Measurements from ENCODE around the gene RTL5.

RTL5 gene

DNA sequence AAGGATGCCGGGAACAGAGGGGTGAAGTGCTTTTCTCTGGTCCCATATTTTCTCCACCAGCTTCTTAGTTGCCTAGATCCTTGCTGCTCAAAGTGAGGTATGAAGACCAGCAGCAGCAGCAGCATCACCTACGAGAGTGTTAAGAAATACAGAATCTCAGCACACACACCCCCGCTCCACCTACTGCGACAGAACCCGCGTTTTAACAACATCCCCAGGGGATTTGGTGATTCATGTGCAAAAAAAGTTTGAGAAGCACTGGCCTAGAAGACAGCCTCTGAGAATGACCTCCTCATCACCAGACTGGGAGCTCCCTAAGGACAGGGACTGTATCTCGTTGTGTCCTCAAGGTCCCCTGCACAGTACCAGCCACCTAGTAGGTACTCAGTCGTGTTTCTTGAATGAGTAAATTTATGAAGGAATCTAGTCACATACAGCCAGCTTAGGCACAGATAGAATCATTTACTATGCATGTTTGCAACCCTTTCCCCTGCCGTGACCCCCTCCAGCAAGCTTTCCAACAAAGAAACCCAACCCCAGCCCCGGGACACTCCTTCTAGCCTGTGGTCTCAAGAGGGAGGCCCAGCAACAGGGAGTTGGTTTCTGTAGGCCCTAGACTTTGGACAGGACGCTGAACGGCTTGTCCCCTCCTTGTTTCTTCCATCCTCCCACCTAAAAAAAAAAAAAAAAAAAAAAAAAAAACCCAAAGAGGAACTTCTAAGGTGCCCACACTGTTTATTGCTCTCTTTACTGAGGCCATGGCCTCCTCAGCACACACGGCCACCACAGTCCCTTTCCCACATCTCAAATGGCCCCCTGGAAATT, 21.5 kb downstream of the RTL5 start:
- no peak for FAIRE-seq
- TF ChIP-seq POLR2A (IDR thresholded peaks at IDR 0.05; ENCODE audit: low read depth, low read length): no peak
- DNase-seq (ENCODE audit: insufficient read length, low spot score): no peak

DNA sequence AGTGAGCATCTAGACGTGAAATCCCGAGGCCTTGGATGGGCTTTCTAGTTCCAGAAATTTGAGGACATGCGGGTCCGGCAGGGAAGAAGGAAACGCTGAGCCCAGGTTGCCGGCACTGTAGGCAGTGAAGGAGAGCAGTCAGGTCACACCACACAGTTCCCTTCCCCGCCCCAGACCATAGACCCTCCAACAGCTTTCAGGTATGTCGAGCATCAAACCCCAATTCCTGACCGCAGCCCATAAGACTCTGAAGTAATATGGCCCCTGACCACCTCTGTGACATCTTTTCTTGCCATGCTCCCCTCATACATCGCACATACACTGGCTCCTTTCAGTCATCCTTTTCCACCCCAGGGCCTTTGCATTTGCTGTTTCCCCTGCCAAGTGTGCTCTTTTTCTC, 23.0 kb downstream of the RTL5 start:
- DNase-seq (ENCODE audit: insufficient read length, low spot score) (no peak), FAIRE-seq (no peak)
- no peak for TF ChIP-seq POLR2A (IDR thresholded peaks at IDR 0.05; ENCODE audit: low read depth, low read length)

DNA sequence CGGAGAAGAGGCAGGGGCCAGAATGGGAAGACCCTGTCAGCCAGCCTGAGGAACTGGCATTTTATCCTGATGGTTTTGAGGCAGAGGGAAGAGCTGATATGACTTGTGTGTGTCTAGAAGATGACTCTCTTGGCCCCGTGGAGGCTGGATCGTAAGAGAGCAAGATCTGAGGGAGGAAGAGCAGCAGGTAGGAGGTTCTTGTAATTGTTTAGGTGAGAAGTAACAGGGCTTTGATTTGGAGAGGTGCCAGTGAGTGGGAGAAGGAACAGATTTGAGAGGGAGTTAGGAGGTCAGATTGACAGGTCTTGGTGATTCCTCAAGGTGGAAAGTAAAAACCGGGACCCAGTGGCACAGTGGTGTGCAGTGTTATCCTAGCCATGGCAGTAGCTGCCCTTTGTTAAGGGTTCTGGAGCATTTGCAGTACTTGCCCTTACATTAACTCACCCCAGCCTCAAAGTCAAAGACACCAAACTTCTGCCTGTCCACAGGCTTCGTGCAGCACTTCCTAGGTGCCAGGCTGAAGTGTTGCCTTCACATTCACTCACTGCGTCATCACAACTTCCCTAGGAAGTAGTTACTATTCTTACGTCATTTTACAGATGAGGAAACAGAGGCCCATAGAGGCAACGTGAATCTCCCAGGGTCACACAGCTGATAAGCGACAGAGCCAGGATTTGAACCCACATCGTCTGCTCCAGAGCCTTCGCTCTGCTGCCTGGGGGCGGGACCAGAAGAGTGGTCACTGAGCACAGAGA, 23.7 kb downstream of the RTL5 start:
- FAIRE-seq: no peak
- TF ChIP-seq POLR2A (IDR thresholded peaks at IDR 0.05; ENCODE audit: low read depth, low read length): no peak
- DNase-seq (ENCODE audit: insufficient read length, low spot score): no peak

DNA sequence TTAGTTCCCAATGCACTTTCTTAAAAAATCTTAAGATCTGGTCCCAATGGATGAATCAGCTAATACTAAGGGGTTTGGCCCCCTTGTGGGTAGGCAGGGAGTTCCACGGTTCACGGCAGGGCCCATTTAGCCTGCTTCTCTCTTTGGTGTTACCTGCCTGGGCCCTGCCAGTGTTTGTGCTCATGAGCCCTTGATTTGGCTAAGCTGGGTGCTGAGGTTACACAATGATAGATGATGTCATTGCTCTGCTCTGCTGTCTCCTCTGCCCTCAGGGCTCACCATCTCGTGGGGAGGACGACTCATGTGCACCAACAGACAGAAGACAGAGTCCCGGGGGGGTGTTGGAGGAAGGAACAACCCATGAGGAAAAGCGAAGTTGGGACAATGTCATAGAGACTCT, 24.4 kb downstream of the RTL5 start:
- FAIRE-seq (no peak), DNase-seq (ENCODE audit: insufficient read length, low spot score) (no peak)
- TF ChIP-seq POLR2A (IDR thresholded peaks at IDR 0.05; ENCODE audit: low read depth, low read length): no peak

DNA sequence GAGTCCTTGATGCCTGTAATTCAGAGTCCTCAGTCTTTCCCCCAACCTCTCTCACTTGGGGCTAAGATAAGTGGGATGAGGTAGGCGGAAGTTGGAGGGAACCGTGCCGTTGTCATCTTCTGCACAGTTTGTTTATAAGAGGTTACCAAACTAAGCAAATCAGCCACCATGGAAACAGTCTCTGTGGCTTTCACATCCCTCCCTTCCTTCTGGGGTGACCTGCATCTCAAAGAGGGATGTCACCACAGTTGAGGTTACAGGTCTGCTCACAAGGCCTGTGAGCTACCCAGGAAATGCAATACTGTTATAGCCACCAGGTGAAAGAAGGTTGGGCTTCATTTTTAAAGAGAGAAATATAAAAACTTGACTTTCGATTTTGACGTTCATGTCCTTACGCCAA, 26.3 kb downstream of the RTL5 start:
- FAIRE-seq: no peak
- TF ChIP-seq POLR2A (IDR thresholded peaks at IDR 0.05; ENCODE audit: low read depth, low read length): no peak
- DNase-seq (ENCODE audit: insufficient read length, low spot score): no peak

DNA sequence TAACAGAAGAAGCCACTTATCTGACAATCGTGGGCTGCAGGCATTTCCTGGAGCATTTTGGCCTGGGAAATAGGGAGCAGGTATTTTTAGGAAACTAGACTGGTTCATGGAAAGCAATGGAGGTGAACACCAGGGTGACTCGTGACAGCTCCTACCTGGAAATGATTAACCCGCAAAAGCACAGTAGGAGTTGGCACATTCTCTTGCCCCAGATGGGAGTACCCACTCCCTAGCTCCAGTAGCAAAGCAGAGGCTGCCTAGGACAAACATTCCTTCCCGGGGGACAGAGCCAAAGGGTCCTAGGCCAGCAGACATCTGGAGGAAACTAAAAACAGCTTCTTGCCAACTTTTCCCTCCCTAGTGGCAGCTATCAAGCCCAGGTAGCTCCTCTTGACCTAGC, 29.0 kb downstream of the RTL5 start:
- no peak for DNase-seq (ENCODE audit: insufficient read length, low spot score)
- no peak for FAIRE-seq
- no peak for TF ChIP-seq POLR2A (IDR thresholded peaks at IDR 0.05; ENCODE audit: low read depth, low read length)

DNA sequence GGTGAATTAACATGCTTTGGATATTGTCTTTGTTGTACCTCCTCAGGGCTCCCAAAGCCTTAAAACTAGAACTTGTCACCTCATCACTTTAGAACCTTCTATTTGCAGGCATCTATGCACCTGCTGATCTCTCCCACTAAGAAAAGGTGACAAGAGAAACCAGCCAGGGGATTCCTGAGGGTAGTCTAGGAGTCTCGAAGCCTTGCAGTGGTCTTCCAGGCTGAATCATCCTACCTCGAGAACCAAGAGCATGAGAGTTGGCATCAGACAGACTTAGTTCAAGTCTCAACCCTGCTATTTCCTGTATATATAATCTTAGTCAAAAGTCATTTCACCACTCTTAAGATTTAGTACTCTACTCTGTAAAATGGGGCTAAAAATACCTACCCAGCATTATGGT, 29.6 kb downstream of the RTL5 start:
- FAIRE-seq: no peak
- TF ChIP-seq POLR2A (IDR thresholded peaks at IDR 0.05; ENCODE audit: low read depth, low read length): no peak
- DNase-seq (ENCODE audit: insufficient read length, low spot score): no peak

DNA sequence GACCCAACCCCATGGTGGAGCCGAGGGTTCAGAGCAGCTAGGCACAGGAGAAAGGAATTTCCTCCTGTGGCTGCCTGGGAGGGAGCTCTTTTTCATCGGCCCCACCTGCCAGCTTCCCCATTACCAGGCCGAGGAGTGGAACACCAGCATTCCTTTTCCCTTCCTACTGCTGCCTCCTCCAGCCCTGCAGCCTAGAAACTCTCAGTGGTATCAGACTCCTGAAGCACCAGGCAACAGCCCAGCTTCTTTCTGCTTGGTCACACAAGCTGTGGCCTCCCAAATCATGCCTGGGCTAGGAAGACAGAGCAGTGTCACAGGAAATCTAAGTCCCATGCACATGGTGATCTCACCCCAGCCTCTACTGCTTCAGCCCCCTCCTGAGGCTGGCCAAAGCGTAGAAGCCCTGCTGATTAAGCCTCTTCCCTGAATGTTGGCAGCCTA, 30.1 kb downstream of the RTL5 start:
- DNase-seq (ENCODE audit: insufficient read length, low spot score) (no peak), FAIRE-seq (no peak)
- TF ChIP-seq POLR2A (IDR thresholded peaks at IDR 0.05; ENCODE audit: low read depth, low read length): no peak

DNA sequence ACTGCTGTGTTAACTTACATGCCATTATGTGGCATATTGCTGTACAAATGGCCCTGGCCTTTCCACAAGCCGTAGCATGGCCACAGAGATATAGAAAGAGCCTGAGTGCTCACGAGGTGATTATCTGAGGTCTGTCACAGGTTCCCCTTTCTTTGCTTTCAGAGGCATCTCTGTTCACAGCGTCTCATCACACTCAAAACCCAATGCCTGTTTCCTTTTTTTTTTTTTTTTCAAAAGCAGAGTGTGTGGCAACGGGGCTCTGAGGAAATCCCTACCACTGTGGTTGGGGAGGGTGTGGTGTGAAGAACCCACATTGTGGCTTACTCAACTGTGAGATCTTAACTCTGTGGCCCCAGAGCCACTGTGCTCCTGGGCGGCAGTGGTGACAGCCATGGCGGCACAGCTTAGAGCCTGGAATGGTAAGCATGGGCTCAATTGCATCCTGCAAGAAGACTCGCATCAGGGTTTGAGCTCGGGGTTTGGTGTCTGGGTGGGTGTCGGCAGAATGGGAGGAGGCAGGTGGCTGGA, 30.8 kb downstream of the RTL5 start:
- DNase-seq (ENCODE audit: insufficient read length, low spot score): no peak
- no peak for TF ChIP-seq POLR2A (IDR thresholded peaks at IDR 0.05; ENCODE audit: low read depth, low read length)
- no peak for FAIRE-seq

DNA sequence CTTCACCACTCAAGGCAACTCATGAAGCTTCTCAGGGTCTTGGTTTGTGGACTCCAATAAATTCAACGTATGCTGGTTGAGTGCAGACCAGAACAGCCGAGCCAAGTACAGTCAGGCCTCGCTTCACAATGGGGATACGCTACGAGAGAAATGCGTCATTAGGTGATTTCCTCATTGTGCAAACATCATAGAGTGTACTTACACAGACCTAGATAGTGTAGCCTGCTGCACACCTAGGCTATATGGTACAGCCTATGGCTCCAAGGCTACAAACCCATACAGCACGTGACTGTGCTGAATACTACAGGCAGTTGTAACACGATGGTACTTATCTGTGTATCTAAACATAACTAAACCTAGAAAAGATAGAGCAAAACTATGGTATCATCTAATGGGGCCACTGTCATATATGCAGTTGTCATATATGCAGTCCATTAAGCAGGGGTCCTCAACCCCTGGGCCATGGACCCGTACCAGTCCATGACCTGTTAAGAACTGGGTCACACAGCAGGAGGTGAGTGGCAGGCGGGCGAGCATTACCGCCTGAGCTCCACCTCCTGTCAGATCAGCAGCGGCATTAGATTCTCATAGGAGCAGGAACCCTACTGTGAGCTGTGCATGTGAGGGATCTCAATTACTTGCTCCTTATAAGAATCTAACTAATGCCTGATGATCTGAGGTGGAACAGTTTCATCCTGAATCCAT, 31.5 kb downstream of the RTL5 start:
- DNase-seq (ENCODE audit: insufficient read length, low spot score): no peak
- FAIRE-seq: no peak
- no peak for TF ChIP-seq POLR2A (IDR thresholded peaks at IDR 0.05; ENCODE audit: low read depth, low read length)

DNA sequence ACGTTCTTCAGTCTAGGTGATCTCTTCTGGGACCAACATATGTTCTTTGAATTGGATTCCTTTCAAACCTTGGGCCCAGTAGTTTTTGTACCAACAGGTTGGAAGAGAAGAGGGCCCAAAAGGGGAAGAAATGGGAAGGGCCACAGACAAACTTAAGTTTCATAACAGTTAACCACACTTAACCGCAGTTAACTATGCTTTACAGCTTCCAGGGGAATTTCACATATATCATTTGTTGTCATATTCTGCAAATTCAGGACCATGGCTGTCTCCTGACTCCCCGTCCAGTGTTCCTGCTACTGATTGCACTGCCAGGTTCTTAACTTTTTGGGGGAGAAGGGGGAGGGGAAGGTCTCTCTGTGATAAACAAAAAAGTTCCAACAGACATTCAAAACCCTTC, 34.6 kb downstream of the RTL5 start:
- FAIRE-seq (no peak), DNase-seq (ENCODE audit: insufficient read length, low spot score) (no peak)
- TF ChIP-seq POLR2A (IDR thresholded peaks at IDR 0.05; ENCODE audit: low read depth, low read length): no peak

DNA sequence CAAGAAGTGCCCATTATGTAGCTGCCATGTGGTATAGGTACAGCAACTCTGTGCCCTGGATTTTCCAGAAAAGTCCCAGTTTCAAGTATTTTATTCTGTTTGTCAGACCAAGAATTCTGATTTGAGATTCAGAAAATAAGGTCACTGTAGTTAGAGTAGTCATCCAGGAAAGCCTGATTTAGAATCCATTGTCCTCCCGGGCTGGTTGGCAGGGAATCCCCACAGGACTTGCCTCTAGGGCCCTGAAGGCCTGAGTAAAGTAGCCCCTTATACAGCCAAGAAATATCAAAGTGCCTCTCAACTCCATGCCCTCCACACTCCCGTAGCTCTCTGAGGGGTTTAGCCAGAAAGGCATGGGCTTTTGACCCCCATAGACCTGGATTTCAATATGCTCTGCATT, 36.3 kb downstream of the RTL5 start:
- DNase-seq (ENCODE audit: insufficient read length, low spot score) (no peak), FAIRE-seq (no peak)
- no peak for TF ChIP-seq POLR2A (IDR thresholded peaks at IDR 0.05; ENCODE audit: low read depth, low read length)

DNA sequence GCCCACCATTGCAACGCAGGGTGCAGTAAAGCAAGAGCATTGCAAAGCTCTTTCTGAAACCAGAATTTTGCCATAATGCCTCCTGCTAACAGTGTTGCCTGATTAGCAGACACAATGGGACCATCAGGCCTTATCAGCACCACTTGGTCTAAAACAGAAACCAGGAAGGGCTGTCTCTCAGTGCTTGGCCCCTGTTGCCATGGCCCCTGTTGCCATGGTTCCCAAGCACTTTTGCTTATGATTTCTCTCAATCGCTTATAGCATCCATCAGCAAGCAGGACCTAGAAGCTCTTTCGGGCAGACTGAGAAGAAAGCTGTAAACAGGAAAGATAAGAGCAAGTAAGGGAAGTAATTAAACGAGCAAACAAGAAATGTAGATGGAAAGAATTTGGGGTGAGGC, 36.8 kb downstream of the RTL5 start:
- TF ChIP-seq POLR2A (IDR thresholded peaks at IDR 0.05; ENCODE audit: low read depth, low read length): no peak
- FAIRE-seq (no peak), DNase-seq (ENCODE audit: insufficient read length, low spot score) (no peak)

DNA sequence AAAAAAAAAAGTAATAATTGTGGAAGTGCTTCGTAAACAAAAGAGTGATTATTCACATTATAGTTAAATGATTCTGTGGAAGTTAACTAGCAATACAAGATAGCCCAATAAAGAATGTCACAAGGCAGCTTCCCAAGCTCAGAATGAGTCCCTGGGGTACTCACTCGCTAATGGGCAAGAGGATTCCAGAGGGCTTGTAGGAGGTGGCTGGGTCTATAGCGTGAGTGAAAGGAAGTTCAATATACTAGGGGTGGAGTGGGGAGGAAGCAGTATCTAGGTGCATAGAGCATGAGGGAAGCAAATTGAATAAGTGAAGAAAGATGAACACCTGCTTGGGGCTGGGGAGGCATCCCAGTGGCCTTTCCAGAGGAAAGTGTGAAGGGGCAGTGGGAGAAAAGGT, 42.5 kb downstream of the RTL5 start:
- no peak for FAIRE-seq
- no peak for TF ChIP-seq POLR2A (IDR thresholded peaks at IDR 0.05; ENCODE audit: low read depth, low read length)

More for the DNA sequence above, 42.5 kb downstream of the RTL5 start:
- no peak for DNase-seq (ENCODE audit: insufficient read length, low spot score)

Measured in H54 (cell line).